B cell (primary cell): ENCODE results near the gene SCART1. TPM values are rescaled to one million over a fixed set of nuclear protein-coding genes. Genes with fewer than 3 reads are reported as not detected.

ENCODE experiments used
- ATAC-seq: fragments of 200-7000 bp; cut with Tn5 transposase; one replicate; pipeline ENCODE4 v1.10.0; 2021; ENCODE audit warnings: low read depth, mild to moderate bottlenecking, moderate number of reproducible peaks, moderate library complexity
- CTCF ChIA-PET: fragments of 350-600 bp; sonication (Branson Sonifier 250); formaldehyde crosslinking; loops from one replicate; lab custom pipeline; 2021; ENCODE audit warnings: antibody characterized with exemption, inconsistent platforms; lab: Charles Lee
- POLR2A ChIA-PET: fragments of 350-600 bp; sonication (Branson Sonifier 250); formaldehyde crosslinking; loops from one replicate; lab custom pipeline; 2021; ENCODE audit warnings: antibody characterized with exemption; lab: Charles Lee
- DNase-seq: peaks from one replicate; pipeline ENCODE4 v3.0.0; 2013
- H2AFZ ChIP-seq: 2 replicates; pipeline ENCODE4 v1.6.1; 2012; ENCODE audit warnings: mild to moderate bottlenecking, low read depth, low read length; ENCODE audit not compliant: insufficient read depth, poor library complexity, severe bottlenecking
- H3K27ac ChIP-seq, 2 donors: 1 replicate in 1 of 2; 2 replicates in 1 of 2; pipeline ENCODE4 v1.5.1; 2012 to 2013; ENCODE audit warnings: low read length in 2 of 2, mild to moderate bottlenecking in 2 of 2, moderate library complexity in 1 of 2
- H3K27me3 ChIP-seq, 4 experiments: fragments of 200-600 bp in 1 of 4; sonication (generic) in 1 of 4; replicated peaks in 1 of 4; 1 replicate in 2 of 4; 2 replicates in 2 of 4; pipeline versions ENCODE4 v1.6.1 to v1.7.0; 2013 to 2016; ENCODE audit warnings: low read length in 3 of 4, mild to moderate bottlenecking in 2 of 4, mixed read lengths in 1 of 4, moderate library complexity in 1 of 4; ENCODE audit not compliant: insufficient read depth in 4 of 4, control insufficient read depth in 3 of 4; ENCODE audit errors: control extremely low read depth in 1 of 4
- H3K36me3 ChIP-seq, 2 experiments: replicated peaks in 1 of 2; 1 replicate in 1 of 2; 2 replicates in 1 of 2; pipeline versions ENCODE4 v1.6.1 to v1.7.1; 2013; ENCODE audit warnings: low read length in 1 of 2; ENCODE audit not compliant: insufficient read depth in 2 of 2, control insufficient read depth in 1 of 2; ENCODE audit errors: control extremely low read depth in 1 of 2, extremely low read depth in 1 of 2
- H3K4me1 ChIP-seq, 2 donors: fragments of 200-600 bp in 1 of 2; sonication (generic) in 1 of 2; 1 replicate in 1 of 2; 2 replicates in 1 of 2; pipeline versions ENCODE4 v1.5.1 to v1.6.1; 2013 to 2017; ENCODE audit warnings: low read length in 2 of 2; ENCODE audit not compliant: control insufficient read depth in 2 of 2, insufficient read depth in 2 of 2
- H3K4me2 ChIP-seq: replicated peaks from 2 replicates; pipeline ENCODE3; 2012; ENCODE audit warnings: mild to moderate bottlenecking, low read depth, low read length; ENCODE audit not compliant: poor library complexity, severe bottlenecking
- H3K4me3 ChIP-seq, 5 experiments: fragments of 200-600 bp in 1 of 5; sonication (generic) in 1 of 5; 1 replicate in 3 of 5; 2 replicates in 2 of 5; pipeline versions ENCODE4 v1.5.1 to v1.7.0; 2011 to 2016; ENCODE audit warnings: low read length in 4 of 5, mild to moderate bottlenecking in 4 of 5, low read depth in 2 of 5, control low read depth in 1 of 5, moderate library complexity in 1 of 5; ENCODE audit not compliant: insufficient read depth in 1 of 5; ENCODE audit errors: control extremely low read depth in 1 of 5, extremely low read depth in 1 of 5
- H3K79me2 ChIP-seq: fragments of 200-600 bp; sonication (generic); one replicate; pipeline ENCODE4 v1.6.0; 2016; ENCODE audit warnings: low read length; ENCODE audit not compliant: control insufficient read depth, insufficient read depth
- H3K9ac ChIP-seq: fragments of 200-600 bp; sonication (generic); 2 replicates; pipeline ENCODE4 v1.6.1; 2017; ENCODE audit warnings: mild to moderate bottlenecking, low read length, moderate library complexity
- H3K9me3 ChIP-seq, 3 donors: one replicate each; pipeline versions ENCODE4 v1.6.1 to v1.7.1; 2013; ENCODE audit warnings: low read length in 2 of 3; ENCODE audit not compliant: control insufficient read depth in 2 of 3, insufficient read depth in 1 of 3; ENCODE audit errors: control extremely low read depth in 1 of 3
- H4K20me1 ChIP-seq: 2 replicates; pipeline ENCODE4 v1.6.0; 2012; ENCODE audit warnings: mild to moderate bottlenecking, low read length; ENCODE audit not compliant: insufficient read depth, control insufficient read depth, poor library complexity, severe bottlenecking
- H3K27ac Mint-ChIP-seq: one replicate; pipeline ENCODE4 v1.8.0; 2021; ENCODE audit warnings: mixed read lengths
- H3K27me3 Mint-ChIP-seq: one replicate; pipeline ENCODE4 v1.8.0; 2021; ENCODE audit warnings: mixed read lengths
- H3K4me1 Mint-ChIP-seq: one replicate; pipeline ENCODE4 v1.8.0; 2021; ENCODE audit warnings: mixed read lengths
- H3K4me3 Mint-ChIP-seq: one replicate; pipeline ENCODE4 v1.8.0; 2021; ENCODE audit warnings: mixed read lengths
- H3K9me3 Mint-ChIP-seq: one replicate; pipeline ENCODE4 v1.8.0; 2022; ENCODE audit warnings: mixed read lengths; ENCODE audit not compliant: insufficient read depth
- EZH2 ChIP-seq: IDR thresholded peaks from 2 replicates; pipeline ENCODE4 v1.6.1; 2012; ENCODE audit warnings: borderline replicate concordance, low read depth, mild to moderate bottlenecking, moderate library complexity, low read length; ENCODE audit not compliant: insufficient read depth, poor library complexity, severe bottlenecking
- WGBS: methylation state at CpG from one replicate; pipeline ENCODE4 v1.1.5; 2013; ENCODE audit warnings: missing lambda C conversion rate; ENCODE audit not compliant: insufficient coverage; 5-methylcytosine and 5-hydroxymethylcytosine counted together
- intact Hi-C: fragments of 100-400 bp; cut with micrococcal nuclease; formaldehyde crosslinking; loops from one replicate; pipeline ENCODE4 v1.10.0; 2022
- polyA minus RNA-seq: library from RNA; depleted of rRNA, polyadenylated mRNA; stranded (reverse); fragments of >200 nt; gene quantifications from 2 replicates; pipeline ENCODE4 v1.2.3, GENCODE V29; 2012
- polyA plus RNA-seq: library from polyadenylated mRNA; depleted of rRNA; stranded (reverse); fragments of >200 nt; gene quantifications from 2 replicates; pipeline ENCODE4 v1.2.3, GENCODE V29; 2012
- total RNA-seq, 2 donors: library from RNA; stranded (reverse); fragments of 120-200 nt in 1 of 2; gene quantifications; 1 replicate in 1 of 2; 2 replicates in 1 of 2; pipeline versions ENCODE4 v1.2.3 to v1.2.4, GENCODE V29; 2013 to 2022
- TF ChIP-seq, protein P1 (sequence below): fragments of 200-600 bp; IDR thresholded peaks from one replicate; pipeline ENCODE4 v1.8.0; 2022; ENCODE audit warnings: antibody characterized with exemption, mild to moderate bottlenecking

SCART1 gene
- total RNA-seq (4.7 and 7.3 TPM in 2 replicates), polyA plus RNA-seq (3.0 and 4.1 TPM in 2 replicates), polyA minus RNA-seq (3.1 and 4.5 TPM in 2 replicates)
- total RNA-seq (2013) = 1.8 TPM

- Histone ChIP-seq H3K4me2 (no peak within 1 kb of the TSS), H3K79me2 (no peaks in the 10 kb centered on the region), H3K9me3 (peaks cover under 1 to 5% (median 4%) of the 10 kb centered on the region in 3 donors), H3K9ac (no peak within 1 kb of the TSS), H3K36me3 (no peaks in the 10 kb centered on the region), H3K27ac (no peak within 1 kb of the TSS), H3K4me3 (no peak within 1 kb of the TSS), H3K4me1 (no peaks in the 10 kb centered on the region), H3K27me3 (no peaks in the 10 kb centered on the region), H2AFZ (no peak within 1 kb of the TSS), H4K20me1 (no peaks in the 10 kb centered on the region)
- ATAC-seq = no peak
- WGBS = 96% methylated on average over 11 of the region's 11 CpGs
- no peak within 1 kb of the TSS for H3K4me3 Mint-ChIP-seq
- intact Hi-C loops = no loop called here
- no peak for DNase-seq
- peaks cover 2% of the 10 kb centered on the region for H3K9me3 Mint-ChIP-seq
- H3K4me1 Mint-ChIP-seq = no peaks in the 10 kb centered on the region
- TF ChIP-seq, protein P1, sequence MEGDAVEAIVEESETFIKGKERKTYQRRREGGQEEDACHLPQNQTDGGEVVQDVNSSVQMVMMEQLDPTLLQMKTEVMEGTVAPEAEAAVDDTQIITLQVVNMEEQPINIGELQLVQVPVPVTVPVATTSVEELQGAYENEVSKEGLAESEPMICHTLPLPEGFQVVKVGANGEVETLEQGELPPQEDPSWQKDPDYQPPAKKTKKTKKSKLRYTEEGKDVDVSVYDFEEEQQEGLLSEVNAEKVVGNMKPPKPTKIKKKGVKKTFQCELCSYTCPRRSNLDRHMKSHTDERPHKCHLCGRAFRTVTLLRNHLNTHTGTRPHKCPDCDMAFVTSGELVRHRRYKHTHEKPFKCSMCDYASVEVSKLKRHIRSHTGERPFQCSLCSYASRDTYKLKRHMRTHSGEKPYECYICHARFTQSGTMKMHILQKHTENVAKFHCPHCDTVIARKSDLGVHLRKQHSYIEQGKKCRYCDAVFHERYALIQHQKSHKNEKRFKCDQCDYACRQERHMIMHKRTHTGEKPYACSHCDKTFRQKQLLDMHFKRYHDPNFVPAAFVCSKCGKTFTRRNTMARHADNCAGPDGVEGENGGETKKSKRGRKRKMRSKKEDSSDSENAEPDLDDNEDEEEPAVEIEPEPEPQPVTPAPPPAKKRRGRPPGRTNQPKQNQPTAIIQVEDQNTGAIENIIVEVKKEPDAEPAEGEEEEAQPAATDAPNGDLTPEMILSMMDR = no peak
- TF ChIP-seq EZH2 = no peak
- H3K27me3 Mint-ChIP-seq = no peaks in the 10 kb centered on the region
- CTCF ChIA-PET = interaction anchor here (2.5 kb wide), 1 partner anchor 124 kb away, joined by 9 read pairs; no protein-coding TSS in a partner anchor
- POLR2A ChIA-PET = no interaction called here
- no peak within 1 kb of the TSS for H3K27ac Mint-ChIP-seq
These were observed at the start of gene SCART1 for GRCh38 chr10:133453516-133454203. SCART1 (plus strand) TSS chr10:133453945; CDS start chr10:133453998, 53 bp downstream.

DNA sequence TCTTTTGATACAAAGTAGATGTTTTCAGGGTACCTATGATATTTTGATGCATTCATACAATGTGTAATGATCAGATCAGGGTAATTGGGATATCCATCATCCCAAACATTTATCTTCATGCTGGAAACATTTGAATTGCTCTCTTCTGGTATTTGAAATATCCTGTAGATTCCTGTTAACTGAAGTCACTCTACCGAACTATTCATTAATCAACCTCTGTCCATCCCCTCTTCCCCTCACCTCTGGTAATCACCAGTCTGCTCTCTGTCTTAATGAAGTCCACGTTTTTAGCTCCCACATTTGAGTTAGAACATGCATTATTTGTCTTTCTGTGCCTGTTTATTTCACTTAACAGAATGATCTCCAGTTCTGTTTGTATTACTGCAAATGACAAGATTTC is 48.5 kb upstream of the SCART1 start:
- CTCF ChIA-PET = no interaction called here
- TF ChIP-seq, protein P1 = no peak
- TF ChIP-seq EZH2 = no peak
- Histone ChIP-seq H3K36me3 (peaks cover 13 to 53% of the 10 kb centered on the region in 2 experiments), H3K4me3 (no peak overlapping the region), H3K27me3 (no peaks in the 10 kb centered on the region), H2AFZ (no peak overlapping the region), H3K4me2 (no peak overlapping the region), H3K9ac (no peak overlapping the region), H3K27ac (no peak overlapping the region), H3K9me3 (peaks cover 0 to 6% (median 3%) of the 10 kb centered on the region in 3 donors), H4K20me1 (peaks cover 65% of the 10 kb centered on the region), H3K4me1 (peaks cover 20 to 23% of the 10 kb centered on the region in 2 donors), H3K79me2 (peaks cover 33% of the 10 kb centered on the region)
- no peak overlapping the region for H3K4me3 Mint-ChIP-seq
- H3K4me1 Mint-ChIP-seq = peaks cover 61% of the 10 kb centered on the region
- H3K27me3 Mint-ChIP-seq = no peaks in the 10 kb centered on the region
- DNase-seq (no peak), ATAC-seq (no peak)
- POLR2A ChIA-PET = interaction anchor here (1.2 kb wide), 1 partner anchor 15 kb away, joined by 10 read pairs; no protein-coding TSS in a partner anchor
- H3K27ac Mint-ChIP-seq = peak overlapping the region; percentile 51
- intact Hi-C loops = loop anchor here (10.0 kb wide), 1 partner anchor 90 kb away; no protein-coding TSS in a partner anchor
- H3K9me3 Mint-ChIP-seq = no peaks in the 10 kb centered on the region
- WGBS = 100% methylated on average over 1 of the region's 2 CpGs
